ENCODE results near the gene LRRC38.
"Not testable (repeated sequence)": the region's sequence is repeated elsewhere in the genome, so short reads cannot be mapped to it uniquely, and the experiment has no call there.

Gene LRRC38, protein sequence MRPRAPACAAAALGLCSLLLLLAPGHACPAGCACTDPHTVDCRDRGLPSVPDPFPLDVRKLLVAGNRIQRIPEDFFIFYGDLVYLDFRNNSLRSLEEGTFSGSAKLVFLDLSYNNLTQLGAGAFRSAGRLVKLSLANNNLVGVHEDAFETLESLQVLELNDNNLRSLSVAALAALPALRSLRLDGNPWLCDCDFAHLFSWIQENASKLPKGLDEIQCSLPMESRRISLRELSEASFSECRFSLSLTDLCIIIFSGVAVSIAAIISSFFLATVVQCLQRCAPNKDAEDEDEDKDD

DNA sequence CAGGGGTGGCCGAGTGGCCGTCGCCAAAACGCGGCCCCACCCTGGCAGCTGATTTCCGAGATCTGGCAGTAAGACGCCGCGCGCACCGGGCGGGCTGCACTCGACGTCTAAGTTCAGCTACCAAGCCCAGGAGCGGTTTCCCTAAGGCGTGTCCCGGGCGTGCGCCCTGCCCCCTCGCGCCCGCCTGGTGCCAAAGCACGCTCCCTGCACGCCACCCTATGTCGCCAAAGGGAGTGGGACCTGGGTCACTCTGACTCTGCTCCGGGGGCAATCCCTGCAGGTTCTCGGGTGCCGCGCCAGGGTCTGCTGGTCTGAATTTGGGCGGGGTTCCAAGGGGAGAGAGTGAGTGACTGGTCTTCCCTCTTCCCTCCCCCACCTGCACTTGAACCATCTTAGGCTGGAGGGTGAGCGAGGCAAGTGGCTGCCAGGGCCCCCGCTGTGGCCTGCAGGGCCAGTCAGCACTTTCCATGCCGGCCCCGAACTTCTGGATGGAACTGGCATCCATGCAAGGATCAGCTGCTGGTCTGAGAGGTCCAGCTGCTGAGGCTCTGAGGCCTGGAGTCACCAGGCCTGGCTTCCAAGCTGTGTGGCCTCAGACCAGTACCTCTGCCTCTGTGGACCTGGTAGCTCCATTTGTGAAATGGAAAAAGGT lies at the start of gene LRRC38:
LRRC38 (minus strand) TSS at position 109 of the 652 bp plus-strand sequence. CDS start 410 bp downstream, outside the sequence.
- Histone ChIP-seq H3K27me3 (ENCODE audit: control insufficient read depth, insufficient read depth, low read length) (peaks cover 98% of the 10 kb centered on the region), H3K36me3 (ENCODE audit: control insufficient read depth, insufficient read depth, low read length) (no peaks in the 10 kb centered on the region), H3K4me1 (ENCODE audit: control insufficient read depth, insufficient read depth, low read length) (peaks cover 2% of the 10 kb centered on the region; the same call in 1 of the 2 replicates), H3K27ac (ENCODE audit: low read depth, low read length) (no peak within 1 kb of the TSS), H3K4me3 (ENCODE audit: low read depth, low read length) (peak within 1 kb of the TSS; percentile 59), H3K9ac (ENCODE audit: low read length) (no peak within 1 kb of the TSS), H3K9me3 (ENCODE audit: control insufficient read depth, insufficient read depth, low read depth, low read length) (peaks cover 4% of the 10 kb centered on the region; the same call in 1 of the 2 replicates)

DNA sequence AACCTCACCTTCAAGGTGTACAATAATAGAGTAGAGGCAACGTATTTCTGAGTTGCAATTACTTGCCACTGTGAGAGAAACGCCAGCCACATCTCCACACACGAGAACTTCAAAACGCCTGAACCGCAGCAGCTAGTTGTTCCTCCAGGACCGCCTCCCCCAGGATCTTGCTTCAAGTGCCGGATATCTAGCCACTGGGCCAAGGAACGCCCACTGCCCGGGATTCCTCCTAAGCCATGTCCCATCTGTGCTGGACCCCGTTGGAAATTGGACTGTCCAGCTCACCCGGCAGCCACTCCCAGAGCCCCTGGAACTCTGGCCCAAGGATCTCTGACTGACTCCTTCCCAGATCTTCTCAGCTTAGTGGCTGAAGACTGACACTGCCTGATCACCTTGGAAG lies 49.2 kb upstream of the LRRC38 start:
- peaks cover 15% of the 10 kb centered on the region for H3K27me3 ChIP-seq (ENCODE audit: control insufficient read depth, insufficient read depth, low read length)
- H3K4me3 ChIP-seq (ENCODE audit: low read depth, low read length); H3K36me3 ChIP-seq (ENCODE audit: control insufficient read depth, insufficient read depth, low read length); H3K27ac ChIP-seq (ENCODE audit: low read depth, low read length); H3K4me1 ChIP-seq (ENCODE audit: control insufficient read depth, insufficient read depth, low read length); H3K9me3 ChIP-seq (ENCODE audit: control insufficient read depth, insufficient read depth, low read depth, low read length); H3K9ac ChIP-seq (ENCODE audit: low read length): not testable (repeated sequence)

DNA sequence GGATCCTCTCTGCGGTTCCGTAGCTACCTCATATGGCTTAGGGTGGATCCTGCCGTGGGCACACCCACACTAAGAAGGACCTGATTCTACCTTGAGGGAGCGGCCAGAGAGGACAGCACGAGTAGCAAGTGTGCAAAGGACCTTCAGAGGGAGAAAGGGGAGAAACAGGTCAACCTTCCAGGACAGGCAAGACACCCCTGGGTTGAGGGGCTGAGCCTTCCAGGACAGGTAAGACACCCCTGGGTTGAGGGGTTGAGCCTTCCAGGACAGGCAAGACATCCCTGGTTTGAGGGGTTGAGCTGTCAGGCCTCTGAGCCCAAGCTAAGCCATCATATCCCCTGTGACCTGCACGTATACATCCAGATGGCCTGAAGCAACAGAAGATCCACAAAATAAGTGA lies 46.7 kb upstream of the LRRC38 start:
- Histone ChIP-seq H3K27ac (ENCODE audit: low read depth, low read length) (no peak overlapping the region), H3K4me1 (ENCODE audit: control insufficient read depth, insufficient read depth, low read length) (no peaks in the 10 kb centered on the region), H3K27me3 (ENCODE audit: control insufficient read depth, insufficient read depth, low read length) (peaks cover 11% of the 10 kb centered on the region), H3K4me3 (ENCODE audit: low read depth, low read length) (no peak overlapping the region), H3K9me3 (ENCODE audit: control insufficient read depth, insufficient read depth, low read depth, low read length) (no peaks in the 10 kb centered on the region), H3K36me3 (ENCODE audit: control insufficient read depth, insufficient read depth, low read length) (no peaks in the 10 kb centered on the region), H3K9ac (ENCODE audit: low read length) (no peak overlapping the region)

DNA sequence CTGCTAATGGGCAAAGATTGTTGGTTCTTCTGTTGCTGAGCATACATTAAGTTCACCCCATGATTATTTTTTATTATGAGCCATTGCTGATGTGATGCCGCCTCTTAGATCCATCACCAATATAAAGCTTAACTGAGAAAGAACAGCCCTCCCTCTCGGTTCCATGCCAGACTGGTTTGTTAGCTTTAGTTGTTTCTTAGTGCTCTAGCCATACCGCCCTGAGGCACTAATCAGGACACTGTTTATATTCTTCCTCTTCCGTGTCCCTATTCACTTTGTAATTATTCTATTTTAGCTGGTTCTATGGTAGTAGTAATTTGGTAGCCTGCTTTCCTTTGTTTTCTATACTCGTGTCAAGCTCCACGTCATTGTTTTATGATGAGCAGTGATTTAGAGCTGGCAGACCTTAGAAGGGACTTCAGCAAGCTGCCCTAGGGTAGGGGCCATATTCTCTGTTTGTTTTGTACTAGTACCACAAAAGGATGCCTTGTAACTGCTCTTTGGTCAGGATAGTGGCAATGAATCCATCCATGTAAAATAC lies 42.5 kb upstream of the LRRC38 start:
- Histone ChIP-seq H3K36me3 (ENCODE audit: control insufficient read depth, insufficient read depth, low read length) (no peaks in the 10 kb centered on the region), H3K4me3 (ENCODE audit: low read depth, low read length) (no peak overlapping the region), H3K9ac (ENCODE audit: low read length) (no peak overlapping the region), H3K27ac (ENCODE audit: low read depth, low read length) (no peak overlapping the region), H3K27me3 (ENCODE audit: control insufficient read depth, insufficient read depth, low read length) (peaks cover 4% of the 10 kb centered on the region; the same call in 1 of the 2 replicates), H3K4me1 (ENCODE audit: control insufficient read depth, insufficient read depth, low read length) (no peaks in the 10 kb centered on the region), H3K9me3 (ENCODE audit: control insufficient read depth, insufficient read depth, low read depth, low read length) (no peaks in the 10 kb centered on the region)

DNA sequence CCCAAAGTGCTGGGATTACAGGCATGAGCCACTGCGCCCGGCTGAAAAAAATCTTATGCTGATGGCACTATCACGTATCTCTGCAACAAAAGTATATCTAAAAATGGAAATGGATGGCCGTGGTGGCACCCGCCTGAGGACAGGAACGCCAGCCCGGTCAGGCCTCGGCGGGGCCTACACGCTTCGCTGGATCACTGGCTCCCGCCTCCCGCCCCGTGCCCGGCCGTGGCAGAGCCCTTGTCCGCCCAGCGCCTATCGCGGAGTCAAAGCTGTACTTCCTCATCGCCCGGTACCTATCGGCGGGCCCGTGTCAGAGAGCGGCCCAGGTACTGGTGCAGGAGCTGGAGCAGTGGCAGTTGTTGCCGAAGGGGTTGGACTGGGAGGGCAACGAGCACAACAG lies 41.0 kb upstream of the LRRC38 start:
- Histone ChIP-seq H3K4me1 (ENCODE audit: control insufficient read depth, insufficient read depth, low read length) (no peaks in the 10 kb centered on the region), H3K9ac (ENCODE audit: low read length) (no peak overlapping the region), H3K9me3 (ENCODE audit: control insufficient read depth, insufficient read depth, low read depth, low read length) (no peaks in the 10 kb centered on the region), H3K27me3 (ENCODE audit: control insufficient read depth, insufficient read depth, low read length) (no peaks in the 10 kb centered on the region), H3K27ac (ENCODE audit: low read depth, low read length) (no peak overlapping the region), H3K4me3 (ENCODE audit: low read depth, low read length) (no peak overlapping the region), H3K36me3 (ENCODE audit: control insufficient read depth, insufficient read depth, low read length) (no peaks in the 10 kb centered on the region)

DNA sequence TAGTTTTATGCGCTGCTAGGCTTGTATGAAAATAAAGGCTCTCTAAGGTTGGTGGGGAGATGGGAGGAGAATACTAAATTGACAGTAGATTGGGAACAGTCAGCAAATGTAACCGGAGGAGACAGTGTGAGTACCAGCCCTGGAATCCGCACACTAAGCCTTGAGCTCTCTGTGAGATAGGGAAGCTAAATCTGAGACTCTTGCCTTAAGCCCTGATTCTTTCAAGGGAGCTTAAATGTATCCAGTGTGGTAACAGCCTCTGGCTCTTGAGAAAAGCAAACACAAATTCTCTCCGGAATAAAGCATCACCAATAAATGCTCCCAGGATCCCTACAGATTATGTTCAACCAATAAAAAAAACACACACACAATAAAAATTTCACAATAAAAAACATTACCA lies 36.9 kb upstream of the LRRC38 start:
- Histone ChIP-seq H3K27ac (ENCODE audit: low read depth, low read length) (no peak overlapping the region), H3K4me3 (ENCODE audit: low read depth, low read length) (no peak overlapping the region)

DNA sequence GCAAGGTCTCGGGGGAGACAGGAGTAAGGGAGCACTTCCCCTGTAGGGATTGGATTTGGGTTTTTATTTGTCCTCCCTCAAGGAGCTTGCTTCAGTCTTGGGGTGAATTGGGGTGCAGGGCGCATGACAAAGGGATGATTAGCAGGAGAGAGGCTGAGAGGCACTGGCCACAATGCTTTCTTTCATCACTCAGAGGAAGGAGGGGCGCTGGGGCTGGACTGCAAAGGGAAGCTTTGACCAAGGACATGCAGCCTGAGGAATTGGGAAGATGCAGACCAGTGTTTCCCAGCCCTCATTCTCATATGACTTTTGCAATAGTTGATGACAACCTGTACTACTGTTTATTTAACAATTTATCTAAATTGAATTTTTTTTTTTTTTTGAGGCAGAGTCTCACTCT lies 35.7 kb upstream of the LRRC38 start:
- Histone ChIP-seq H3K36me3 (ENCODE audit: control insufficient read depth, insufficient read depth, low read length) (no peaks in the 10 kb centered on the region), H3K27me3 (ENCODE audit: control insufficient read depth, insufficient read depth, low read length) (no peaks in the 10 kb centered on the region; the same call in 1 of the 2 replicates), H3K4me3 (ENCODE audit: low read depth, low read length) (no peak overlapping the region), H3K4me1 (ENCODE audit: control insufficient read depth, insufficient read depth, low read length) (no peaks in the 10 kb centered on the region; the same call in 1 of the 2 replicates), H3K27ac (ENCODE audit: low read depth, low read length) (no peak overlapping the region), H3K9ac (ENCODE audit: low read length) (no peak overlapping the region), H3K9me3 (ENCODE audit: control insufficient read depth, insufficient read depth, low read depth, low read length) (no peaks in the 10 kb centered on the region)

More for the DNA sequence above, 36.9 kb upstream of the LRRC38 start:
- H3K27me3 ChIP-seq (ENCODE audit: control insufficient read depth, insufficient read depth, low read length): no peaks in the 10 kb centered on the region; the same call in 1 of the 2 replicates
- H3K9me3 ChIP-seq (ENCODE audit: control insufficient read depth, insufficient read depth, low read depth, low read length): no peaks in the 10 kb centered on the region
- H3K36me3 ChIP-seq (ENCODE audit: control insufficient read depth, insufficient read depth, low read length): no peaks in the 10 kb centered on the region
- no peak overlapping the region for H3K9ac ChIP-seq (ENCODE audit: low read length)
- no peaks in the 10 kb centered on the region; the same call in 1 of the 2 replicates for H3K4me1 ChIP-seq (ENCODE audit: control insufficient read depth, insufficient read depth, low read length)

DNA sequence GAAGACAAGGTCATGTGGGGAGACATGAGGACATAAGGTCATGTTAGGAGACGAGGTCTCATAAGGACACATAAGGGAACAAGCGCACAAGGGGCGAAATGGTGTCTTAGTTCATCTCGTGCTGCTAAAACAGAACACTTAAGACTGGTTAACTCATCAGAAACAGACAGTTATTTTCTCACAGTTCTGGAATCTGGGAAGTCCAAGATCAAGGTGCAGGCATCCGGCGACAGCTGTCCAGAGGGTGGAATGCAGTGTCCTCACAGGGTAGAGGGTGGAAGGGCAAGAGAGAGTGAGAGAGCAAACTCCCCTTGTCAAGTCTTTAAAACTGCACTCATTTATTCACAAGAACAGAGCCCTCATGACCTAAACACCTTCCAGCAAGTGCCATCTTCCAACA lies 35.2 kb upstream of the LRRC38 start:
- no peak overlapping the region for H3K4me3 ChIP-seq (ENCODE audit: low read depth, low read length)
- H3K27me3 ChIP-seq (ENCODE audit: control insufficient read depth, insufficient read depth, low read length): no peaks in the 10 kb centered on the region; the same call in 1 of the 2 replicates
- no peaks in the 10 kb centered on the region for H3K36me3 ChIP-seq (ENCODE audit: control insufficient read depth, insufficient read depth, low read length)
- H3K27ac ChIP-seq (ENCODE audit: low read depth, low read length): no peak overlapping the region
- H3K9ac ChIP-seq (ENCODE audit: low read length): no peak overlapping the region
- H3K9me3 ChIP-seq (ENCODE audit: control insufficient read depth, insufficient read depth, low read depth, low read length): no peaks in the 10 kb centered on the region
- no peaks in the 10 kb centered on the region; the same call in 1 of the 2 replicates for H3K4me1 ChIP-seq (ENCODE audit: control insufficient read depth, insufficient read depth, low read length)

DNA sequence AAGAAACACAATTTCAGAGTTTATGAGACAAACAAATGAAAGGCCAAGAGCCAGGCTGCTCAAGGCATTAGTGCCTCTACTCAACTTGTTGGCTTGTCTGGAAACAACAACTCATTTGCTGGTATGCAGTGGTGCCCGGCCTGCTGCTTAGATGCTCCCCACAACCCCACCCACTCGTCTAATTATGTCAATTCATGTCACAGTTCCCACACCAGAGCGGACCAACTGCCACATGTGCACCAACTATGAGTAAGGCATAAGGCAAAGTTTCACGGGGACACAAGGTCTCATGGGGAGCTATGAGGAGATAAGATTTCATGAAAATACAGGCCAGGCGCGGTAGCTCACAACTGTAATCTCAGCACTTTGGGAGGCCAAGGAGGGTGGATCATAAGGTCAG lies 34.5 kb upstream of the LRRC38 start:
- H3K27me3 ChIP-seq (ENCODE audit: control insufficient read depth, insufficient read depth, low read length): no peaks in the 10 kb centered on the region; the same call in 1 of the 2 replicates
- H3K9ac ChIP-seq (ENCODE audit: low read length): no peak overlapping the region
- H3K4me3 ChIP-seq (ENCODE audit: low read depth, low read length): no peak overlapping the region
- H3K9me3 ChIP-seq (ENCODE audit: control insufficient read depth, insufficient read depth, low read depth, low read length): no peaks in the 10 kb centered on the region
- H3K36me3 ChIP-seq (ENCODE audit: control insufficient read depth, insufficient read depth, low read length): no peaks in the 10 kb centered on the region
- H3K4me1 ChIP-seq (ENCODE audit: control insufficient read depth, insufficient read depth, low read length): no peaks in the 10 kb centered on the region; the same call in 1 of the 2 replicates
- no peak overlapping the region for H3K27ac ChIP-seq (ENCODE audit: low read depth, low read length)

DNA sequence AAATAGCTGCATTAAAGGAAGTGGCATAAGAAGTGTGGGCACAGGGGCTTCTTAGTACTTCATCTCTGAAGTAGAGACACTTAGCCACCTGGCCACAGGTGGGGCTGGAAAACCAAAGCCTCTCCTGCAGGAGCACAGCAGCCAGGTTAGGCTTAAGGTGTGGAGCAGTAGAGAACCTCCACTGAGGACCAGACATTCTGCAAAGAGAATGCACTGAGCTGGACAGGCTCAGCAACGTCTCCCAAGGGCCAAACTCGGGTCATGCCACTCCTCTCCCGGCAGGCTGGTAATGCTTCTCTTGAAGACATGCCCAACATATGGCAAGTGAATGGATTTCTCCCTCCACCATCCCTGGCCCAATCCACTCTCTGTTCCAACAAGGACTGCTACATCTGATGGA lies 33.0 kb upstream of the LRRC38 start:
- Histone ChIP-seq H3K4me1 (ENCODE audit: control insufficient read depth, insufficient read depth, low read length) (no peaks in the 10 kb centered on the region; the same call in 1 of the 2 replicates), H3K27ac (ENCODE audit: low read depth, low read length) (no peak overlapping the region), H3K9ac (ENCODE audit: low read length) (no peak overlapping the region), H3K9me3 (ENCODE audit: control insufficient read depth, insufficient read depth, low read depth, low read length) (no peaks in the 10 kb centered on the region), H3K4me3 (ENCODE audit: low read depth, low read length) (no peak overlapping the region), H3K27me3 (ENCODE audit: control insufficient read depth, insufficient read depth, low read length) (no peaks in the 10 kb centered on the region; the same call in 1 of the 2 replicates), H3K36me3 (ENCODE audit: control insufficient read depth, insufficient read depth, low read length) (no peaks in the 10 kb centered on the region)

DNA sequence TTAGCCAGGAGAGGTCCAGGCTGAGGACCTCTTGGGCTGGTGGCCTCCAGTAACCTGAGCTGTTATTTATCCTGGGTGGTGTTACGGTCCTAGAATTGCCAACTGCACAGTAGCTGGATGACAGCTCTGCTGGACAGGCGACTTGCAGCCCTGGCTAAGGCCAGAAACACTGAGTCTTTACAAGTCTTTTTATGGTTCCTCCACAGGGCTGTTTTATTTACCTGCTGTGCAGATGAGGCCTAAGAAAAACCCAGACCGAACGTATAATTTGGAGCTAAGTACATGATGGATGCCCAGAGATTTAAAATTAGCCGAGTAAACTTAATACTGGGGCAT lies 30.4 kb upstream of the LRRC38 start:
- no peaks in the 10 kb centered on the region for H3K9me3 ChIP-seq (ENCODE audit: control insufficient read depth, insufficient read depth, low read depth, low read length)
- H3K4me3 ChIP-seq (ENCODE audit: low read depth, low read length): no peak overlapping the region
- H3K27me3 ChIP-seq (ENCODE audit: control insufficient read depth, insufficient read depth, low read length): no peaks in the 10 kb centered on the region; the same call in 1 of the 2 replicates
- H3K9ac ChIP-seq (ENCODE audit: low read length): no peak overlapping the region
- H3K36me3 ChIP-seq (ENCODE audit: control insufficient read depth, insufficient read depth, low read length): no peaks in the 10 kb centered on the region
- H3K27ac ChIP-seq (ENCODE audit: low read depth, low read length): no peak overlapping the region
- H3K4me1 ChIP-seq (ENCODE audit: control insufficient read depth, insufficient read depth, low read length): no peaks in the 10 kb centered on the region

Data from HUES6 (cell line).